HG03469 (cell line): Measurements from ENCODE around the gene PRDM15.

Experiments
- ATAC-seq: cut with Tn5 transposase; IDR thresholded peaks from one replicate; pipeline ENCODE4 v1.9.1; 2021; ENCODE audit warnings: mild to moderate bottlenecking, moderate library complexity, moderate number of reproducible peaks; ENCODE audit not compliant: unreplicated experiment

The PRDM15 gene

GRCh38 chr21:41753006-41753898 lies 125.9 kb downstream of the PRDM15 start:
- ATAC-seq: no peak

- no peak for ATAC-seq
These were observed 126.9 kb downstream of the PRDM15 start for GRCh38 chr21:41752231-41752681.

- no peak for ATAC-seq
These were observed 127.5 kb downstream of the PRDM15 start for GRCh38 chr21:41751611-41752011.

DNA sequence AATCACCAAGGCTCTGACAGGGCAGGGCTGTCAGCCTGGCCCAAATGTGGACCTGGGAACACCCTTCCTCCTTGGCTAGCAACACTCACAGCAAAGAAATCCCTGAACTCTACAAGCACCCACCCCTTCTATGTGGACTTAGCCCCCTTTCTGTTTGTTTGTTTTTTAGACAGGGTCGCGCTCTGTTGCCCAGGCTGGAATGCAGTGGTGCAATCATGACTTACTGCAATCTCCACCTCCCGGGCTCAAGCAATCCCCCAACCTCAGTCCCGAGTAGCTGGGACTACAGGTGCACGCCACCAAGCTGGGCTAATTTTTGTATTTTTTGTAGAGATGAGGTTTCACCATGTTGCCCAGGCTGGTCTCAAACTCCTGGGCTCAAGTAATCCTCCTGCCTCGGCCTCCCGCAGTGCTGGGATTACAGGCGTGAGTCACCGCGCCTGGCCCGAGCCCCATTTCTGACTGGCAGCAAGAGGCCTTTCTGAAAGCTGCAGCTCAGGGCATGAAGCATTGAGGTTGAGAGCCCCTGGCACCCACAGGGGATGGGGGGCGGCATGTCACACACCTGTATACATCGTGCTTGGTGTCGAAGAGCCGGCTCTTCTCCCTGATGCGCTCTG lies 128.5 kb downstream of the PRDM15 start:
- ATAC-seq: no peak

- ATAC-seq: no peak
These were observed 129.1 kb downstream of the PRDM15 start for GRCh38 chr21:41750051-41750450.

DNA sequence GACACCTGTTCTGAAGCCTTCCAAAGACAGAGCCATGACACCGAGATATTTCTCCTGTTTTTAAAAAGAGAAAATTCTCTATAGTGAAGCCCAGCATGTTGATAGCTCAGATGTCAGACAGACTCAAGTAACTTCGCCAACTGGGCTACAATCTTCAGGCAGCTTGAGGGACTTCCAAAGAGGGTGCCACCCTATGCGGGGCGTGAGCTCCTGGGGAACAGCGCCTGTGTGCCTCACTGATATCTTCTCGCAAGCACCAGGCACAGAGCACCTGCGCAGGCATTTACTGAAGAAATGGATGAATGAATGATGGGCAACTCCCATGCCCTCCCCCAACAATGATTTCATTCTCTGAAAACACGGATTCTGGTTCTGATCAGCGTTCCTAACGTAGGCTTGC lies 129.9 kb downstream of the PRDM15 start:
- ATAC-seq: no peak
